Esophagus muscularis mucosa (tissue), 4 donors: ENCODE results near the gene CNTN5.

Experiments
- CTCF ChIP-seq, 3 experiments: fragments of 200-600 bp in 2 of 3; fragments of 450-650 bp in 1 of 3; sonication (generic) in 2 of 3; IDR thresholded peaks; one replicate each; pipeline ENCODE4 v1.5.1; 2017 to 2019; ENCODE audit warnings: antibody characterized with exemption in 3 of 3, mild to moderate bottlenecking in 2 of 3, moderate library complexity in 1 of 3
- EP300 ChIP-seq: sonication (generic); formaldehyde crosslinking; IDR thresholded peaks from one replicate; pipeline ENCODE4 v1.6.1; 2017; ENCODE audit warnings: antibody characterized with exemption
- POLR2A ChIP-seq: fragments of 450-650 bp; IDR thresholded peaks from one replicate; pipeline ENCODE4 v1.6.1; 2017; ENCODE audit warnings: antibody characterized with exemption, moderate library complexity, mild to moderate bottlenecking, low read depth

- TF ChIP-seq CTCF (IDR thresholded peaks at IDR 0.05) (no peak), POLR2A (no peak), EP300 (no peak)
Observed at GRCh38 chr11:100302824-100303223, 1282.1 kb downstream of the CNTN5 start.
